ENCODE results near the gene ARMC7. TPM values are rescaled to one million over a fixed set of nuclear protein-coding genes. Genes with fewer than 3 reads are reported as not detected.
A peak's percentile ranks its signal among the peaks of the same experiment; 100 is the strongest.

The ARMC7 gene
- total RNA-seq, 2 donors from 2014 or later: 20.0 to 26.6 TPM

- no peaks in the 10 kb centered on the region for H3K27me3 Mint-ChIP-seq (ENCODE audit: insufficient read depth)
- peaks cover 8% of the 10 kb centered on the region for H3K4me1 ChIP-seq (ENCODE audit: control insufficient read depth, insufficient read depth, low read length)
Observed at GRCh38 chr17:75064040-75064439, 45.7 kb upstream of the ARMC7 start.

GRCh38 chr17:75064460-75064859 is 45.3 kb upstream of the ARMC7 start:
- Histone ChIP-seq H3K4me1 (ENCODE audit: control insufficient read depth, insufficient read depth, low read length) (peaks cover 8% of the 10 kb centered on the region), H3K9ac (ENCODE audit: extremely low read depth, low read length, poor library complexity, severe bottlenecking) (no peak overlapping the region), H3K4me3 (ENCODE audit: low read length) (no peak overlapping the region), H3K27ac (ENCODE audit: low read depth, low read length) (no peak overlapping the region), H3K27me3 (ENCODE audit: control insufficient read depth, insufficient read depth, low read length, poor library complexity, severe bottlenecking) (no peaks in the 10 kb centered on the region), H3K36me3 (ENCODE audit: control insufficient read depth, insufficient read depth, low read length) (peaks cover 54% of the 10 kb centered on the region), H3K9me3 (ENCODE audit: control insufficient read depth, low read length) (no peaks in the 10 kb centered on the region)
- Mint-ChIP-seq H3K36me3 (ENCODE audit: low read depth) (peaks cover 60% of the 10 kb centered on the region), H3K4me1 (peaks cover 11% of the 10 kb centered on the region), H3K9me3 (no peaks in the 10 kb centered on the region), H3K4me3 (no peak overlapping the region), H3K27me3 (ENCODE audit: insufficient read depth) (no peaks in the 10 kb centered on the region), H3K27ac (peak overlapping the region; percentile 56)
- no peak for DNase-seq
- 96 to 97% methylated on average over 8 of the region's 8 CpGs for WGBS, 2 experiments (ENCODE audit: insufficient coverage in 1 of 2, insufficient read length in 1 of 2)
- no peak for TF ChIP-seq CTCF (conservative IDR thresholded peaks at IDR 0.05)

More at GRCh38 chr17:75064040-75064439, 45.7 kb upstream of the ARMC7 start:
- no peak for DNase-seq
- H3K4me3 ChIP-seq (ENCODE audit: low read length): no peak overlapping the region
- Mint-ChIP-seq H3K4me1 (peaks cover 13% of the 10 kb centered on the region), H3K27ac (peak overlapping the region; percentile 56), H3K36me3 (ENCODE audit: low read depth) (peaks cover 62% of the 10 kb centered on the region), H3K4me3 (no peak overlapping the region), H3K9me3 (no peaks in the 10 kb centered on the region)
- no peaks in the 10 kb centered on the region for H3K27me3 ChIP-seq (ENCODE audit: control insufficient read depth, insufficient read depth, low read length, poor library complexity, severe bottlenecking)
- H3K27ac ChIP-seq (ENCODE audit: low read depth, low read length): no peak overlapping the region
- 92 to 97% methylated on average over 10 to 11 of the region's 11 CpGs for WGBS, 2 experiments (ENCODE audit: insufficient coverage in 1 of 2, insufficient read length in 1 of 2)
- peaks cover 58% of the 10 kb centered on the region for H3K36me3 ChIP-seq (ENCODE audit: control insufficient read depth, insufficient read depth, low read length)
- H3K9me3 ChIP-seq (ENCODE audit: control insufficient read depth, low read length): no peaks in the 10 kb centered on the region
- no peak for TF ChIP-seq CTCF (conservative IDR thresholded peaks at IDR 0.05)
- no peak overlapping the region for H3K9ac ChIP-seq (ENCODE audit: extremely low read depth, low read length, poor library complexity, severe bottlenecking)

- Mint-ChIP-seq H3K4me3 (no peak overlapping the region), H3K27me3 (ENCODE audit: insufficient read depth) (no peaks in the 10 kb centered on the region), H3K36me3 (ENCODE audit: low read depth) (peaks cover 55% of the 10 kb centered on the region), H3K9me3 (peaks cover 1% of the 10 kb centered on the region), H3K4me1 (peaks cover 6% of the 10 kb centered on the region), H3K27ac (peak overlapping the region; percentile 56)
- Histone ChIP-seq H3K36me3 (ENCODE audit: control insufficient read depth, insufficient read depth, low read length) (peaks cover 50% of the 10 kb centered on the region), H3K4me3 (ENCODE audit: low read length) (no peak overlapping the region), H3K4me1 (ENCODE audit: control insufficient read depth, insufficient read depth, low read length) (peaks cover 8% of the 10 kb centered on the region), H3K9me3 (ENCODE audit: control insufficient read depth, low read length) (no peaks in the 10 kb centered on the region), H3K27me3 (ENCODE audit: control insufficient read depth, insufficient read depth, low read length, poor library complexity, severe bottlenecking) (no peaks in the 10 kb centered on the region), H3K27ac (ENCODE audit: low read depth, low read length) (no peak overlapping the region), H3K9ac (ENCODE audit: extremely low read depth, low read length, poor library complexity, severe bottlenecking) (no peak overlapping the region)
- peak; percentile 84 for DNase-seq
- whole genome bisulfite sequencing, 2 experiments (ENCODE audit: insufficient coverage in 1 of 2, insufficient read length in 1 of 2): 95 to 97% methylated on average over 14 to 18 of the region's 18 CpGs
- peak; percentile 52 for TF ChIP-seq CTCF (conservative IDR thresholded peaks at IDR 0.05)
Observed at GRCh38 chr17:75064867-75065561, 44.8 kb upstream of the ARMC7 start.
